ENCODE data around the gene HACE1.

Gene HACE1

DNA sequence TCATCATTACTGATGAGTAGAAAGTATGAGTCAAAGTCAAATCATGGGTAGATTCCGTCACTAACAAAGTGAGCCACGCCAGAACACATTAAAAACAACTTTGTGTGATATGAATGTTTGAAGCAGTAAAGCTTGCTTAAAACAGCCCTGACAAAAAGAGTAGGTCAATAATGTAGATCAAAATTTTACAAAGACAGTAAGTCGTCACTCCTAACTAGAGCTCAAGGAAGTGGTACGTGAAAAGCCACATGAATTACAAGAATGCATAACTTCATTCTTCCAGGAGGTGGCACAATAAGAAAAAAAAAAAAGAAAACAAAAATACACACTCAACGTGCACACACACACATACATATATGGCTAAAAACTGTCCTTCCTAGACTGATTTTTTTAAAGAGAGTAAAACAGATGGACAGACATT, 69.9 kb downstream of the HACE1 start:
- TF ChIP-seq, protein P1, sequence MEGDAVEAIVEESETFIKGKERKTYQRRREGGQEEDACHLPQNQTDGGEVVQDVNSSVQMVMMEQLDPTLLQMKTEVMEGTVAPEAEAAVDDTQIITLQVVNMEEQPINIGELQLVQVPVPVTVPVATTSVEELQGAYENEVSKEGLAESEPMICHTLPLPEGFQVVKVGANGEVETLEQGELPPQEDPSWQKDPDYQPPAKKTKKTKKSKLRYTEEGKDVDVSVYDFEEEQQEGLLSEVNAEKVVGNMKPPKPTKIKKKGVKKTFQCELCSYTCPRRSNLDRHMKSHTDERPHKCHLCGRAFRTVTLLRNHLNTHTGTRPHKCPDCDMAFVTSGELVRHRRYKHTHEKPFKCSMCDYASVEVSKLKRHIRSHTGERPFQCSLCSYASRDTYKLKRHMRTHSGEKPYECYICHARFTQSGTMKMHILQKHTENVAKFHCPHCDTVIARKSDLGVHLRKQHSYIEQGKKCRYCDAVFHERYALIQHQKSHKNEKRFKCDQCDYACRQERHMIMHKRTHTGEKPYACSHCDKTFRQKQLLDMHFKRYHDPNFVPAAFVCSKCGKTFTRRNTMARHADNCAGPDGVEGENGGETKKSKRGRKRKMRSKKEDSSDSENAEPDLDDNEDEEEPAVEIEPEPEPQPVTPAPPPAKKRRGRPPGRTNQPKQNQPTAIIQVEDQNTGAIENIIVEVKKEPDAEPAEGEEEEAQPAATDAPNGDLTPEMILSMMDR (IDR thresholded peaks at IDR 0.05) = peak; percentile 32
- no peak overlapping the region for H3K4me3 Mint-ChIP-seq
- no peaks in the 10 kb centered on the region for H3K27me3 Mint-ChIP-seq (ENCODE audit: low read depth, poor library complexity)
- H3K27ac Mint-ChIP-seq = no peak overlapping the region
- H3K9me3 Mint-ChIP-seq = no peaks in the 10 kb centered on the region
- H3K36me3 Mint-ChIP-seq (ENCODE audit: low read depth) = peaks cover 39% of the 10 kb centered on the region
- no peaks in the 10 kb centered on the region for H3K4me1 Mint-ChIP-seq
- no peak for DNase-seq

DNA sequence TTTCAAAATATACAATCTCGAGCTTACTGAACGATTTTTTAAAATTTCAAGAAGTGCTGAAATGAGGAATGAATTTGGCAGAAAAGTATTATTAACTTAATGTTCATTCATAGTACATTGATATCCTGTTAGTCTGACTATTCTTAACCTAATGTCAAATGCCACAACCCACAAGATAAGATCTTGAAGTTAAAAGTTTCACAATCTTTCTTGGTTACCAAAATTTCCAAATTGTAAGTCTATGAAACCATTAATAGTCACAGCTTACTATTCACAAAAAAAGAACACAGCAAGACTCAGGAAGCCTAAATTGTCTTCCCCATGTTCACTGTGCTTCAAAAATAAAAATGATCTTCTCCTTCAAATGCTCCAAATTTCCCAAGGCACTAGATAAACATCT, 71.3 kb downstream of the HACE1 start:
- no peak for DNase-seq
- peaks cover 37% of the 10 kb centered on the region for H3K36me3 Mint-ChIP-seq (ENCODE audit: low read depth)
- H3K4me3 Mint-ChIP-seq = no peak overlapping the region
- TF ChIP-seq, protein P1 (IDR thresholded peaks at IDR 0.05) = no peak
- no peak overlapping the region for H3K27ac Mint-ChIP-seq
- no peaks in the 10 kb centered on the region for H3K27me3 Mint-ChIP-seq (ENCODE audit: low read depth, poor library complexity)
- H3K4me1 Mint-ChIP-seq = no peaks in the 10 kb centered on the region
- H3K9me3 Mint-ChIP-seq = no peaks in the 10 kb centered on the region

DNA sequence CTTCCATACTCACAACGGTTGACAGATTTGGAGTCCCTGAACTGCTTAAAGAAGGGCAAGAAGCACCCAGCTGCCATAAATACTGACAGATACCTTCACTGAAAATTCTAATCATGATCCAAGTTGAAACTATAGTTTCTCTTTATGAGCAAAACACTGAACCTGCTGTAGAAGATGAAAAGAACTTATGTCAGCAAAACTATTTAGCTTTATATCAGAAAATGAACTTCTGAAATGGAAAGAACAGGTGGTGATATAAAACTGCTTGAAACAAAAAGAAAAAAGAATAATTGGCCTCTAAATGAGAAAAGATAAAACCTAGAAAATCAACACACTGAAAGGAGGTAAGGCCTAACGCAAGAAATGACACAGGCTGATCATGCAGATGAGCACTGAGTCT, 72.4 kb downstream of the HACE1 start:
- Mint-ChIP-seq H3K27ac (no peak overlapping the region), H3K27me3 (ENCODE audit: low read depth, poor library complexity) (no peaks in the 10 kb centered on the region), H3K9me3 (no peaks in the 10 kb centered on the region), H3K36me3 (ENCODE audit: low read depth) (peaks cover 34% of the 10 kb centered on the region), H3K4me3 (no peak overlapping the region), H3K4me1 (no peaks in the 10 kb centered on the region)
- TF ChIP-seq, protein P1 (IDR thresholded peaks at IDR 0.05) = no peak
- no peak for DNase-seq

DNA sequence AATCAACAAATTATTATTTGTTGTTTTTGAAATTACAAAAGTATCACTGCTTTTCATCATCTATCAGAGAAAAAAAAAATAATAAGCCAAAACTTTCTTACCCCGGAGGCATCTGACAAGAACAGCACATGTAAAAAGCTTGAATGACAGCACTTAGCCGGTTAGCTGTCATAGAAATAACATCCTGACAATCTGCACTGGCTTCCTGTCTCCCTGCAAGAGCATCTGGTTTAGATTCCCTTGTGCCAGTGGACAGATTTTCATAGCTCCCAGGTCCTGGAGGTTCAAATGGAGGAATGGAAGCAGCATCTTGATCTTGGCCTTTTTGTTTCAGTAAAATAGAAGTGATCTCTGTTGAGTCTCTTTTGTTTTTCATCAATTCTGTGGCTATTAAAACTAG, 74.8 kb downstream of the HACE1 start:
- H3K4me3 Mint-ChIP-seq = no peak overlapping the region
- H3K4me1 Mint-ChIP-seq = no peaks in the 10 kb centered on the region
- no peaks in the 10 kb centered on the region for H3K27me3 Mint-ChIP-seq (ENCODE audit: low read depth, poor library complexity)
- no peak overlapping the region for H3K27ac Mint-ChIP-seq
- TF ChIP-seq, protein P1 (IDR thresholded peaks at IDR 0.05) = no peak
- no peak for DNase-seq
- H3K9me3 Mint-ChIP-seq = no peaks in the 10 kb centered on the region
- H3K36me3 Mint-ChIP-seq (ENCODE audit: low read depth) = peaks cover 39% of the 10 kb centered on the region

DNA sequence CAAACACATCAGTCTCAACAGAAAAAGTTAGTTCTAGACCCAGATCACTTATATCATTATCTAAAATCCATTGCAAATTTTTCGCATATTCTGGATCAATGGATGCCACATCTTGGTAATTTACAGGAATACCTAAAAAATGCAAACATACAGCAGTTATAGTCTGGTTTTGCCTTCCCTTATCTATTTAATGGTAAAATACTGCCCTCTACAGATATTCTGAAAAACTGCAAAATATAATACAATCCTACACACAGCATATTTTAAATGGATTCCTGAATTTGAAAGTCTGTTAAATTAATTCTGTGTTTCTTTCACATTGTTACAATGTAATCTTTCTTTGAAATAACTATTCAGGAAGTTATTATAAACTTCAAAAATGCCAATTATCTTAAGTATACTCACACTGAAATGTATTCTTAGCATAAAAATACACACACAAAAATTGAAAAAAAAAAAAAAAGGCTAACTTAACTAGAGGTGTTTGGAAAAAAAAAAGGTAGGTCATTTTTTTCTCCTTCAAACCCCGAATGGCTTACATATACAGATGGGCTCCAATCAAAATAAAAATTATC, 88.4 kb downstream of the HACE1 start:
- peaks cover 6% of the 10 kb centered on the region for H3K4me1 Mint-ChIP-seq
- no peaks in the 10 kb centered on the region for H3K27me3 Mint-ChIP-seq (ENCODE audit: low read depth, poor library complexity)
- H3K9me3 Mint-ChIP-seq = no peaks in the 10 kb centered on the region
- H3K36me3 Mint-ChIP-seq (ENCODE audit: low read depth) = peaks cover 39% of the 10 kb centered on the region
- no peak overlapping the region for H3K27ac Mint-ChIP-seq
- DNase-seq = no peak
- H3K4me3 Mint-ChIP-seq = no peak overlapping the region
- TF ChIP-seq, protein P1 (IDR thresholded peaks at IDR 0.05) = peak; percentile 59

DNA sequence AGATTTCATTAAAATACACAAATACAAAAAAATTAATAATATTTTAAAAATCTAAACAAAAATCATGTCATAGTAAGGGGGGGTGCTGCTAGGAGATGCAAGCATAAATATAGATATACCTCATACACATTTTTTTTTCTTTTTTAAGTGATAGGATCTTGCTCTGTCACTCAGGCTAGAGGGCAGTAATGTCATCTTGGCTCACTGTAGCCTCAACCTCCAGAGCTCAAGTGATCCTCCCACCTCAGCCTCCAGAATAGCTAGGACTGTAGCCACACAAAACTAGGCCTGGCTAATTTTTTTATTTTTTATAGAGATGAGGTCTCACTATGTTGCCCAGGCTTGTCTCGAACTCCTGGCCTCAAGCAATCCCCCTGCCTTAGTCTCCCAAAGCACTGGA, 90.8 kb downstream of the HACE1 start:
- DNase-seq = no peak
- no peak overlapping the region for H3K4me3 Mint-ChIP-seq
- no peak overlapping the region for H3K27ac Mint-ChIP-seq
- TF ChIP-seq, protein P1 (IDR thresholded peaks at IDR 0.05) = no peak
- H3K27me3 Mint-ChIP-seq (ENCODE audit: low read depth, poor library complexity) = no peaks in the 10 kb centered on the region
- H3K36me3 Mint-ChIP-seq (ENCODE audit: low read depth) = peaks cover 47% of the 10 kb centered on the region
- peaks cover 6% of the 10 kb centered on the region for H3K4me1 Mint-ChIP-seq
- no peaks in the 10 kb centered on the region for H3K9me3 Mint-ChIP-seq
